MCF 10A (cell line): ENCODE results near the gene MROH2A. TPM values are rescaled to one million over a fixed set of nuclear protein-coding genes. Genes with fewer than 3 reads are reported as not detected.
"Not testable (repeated sequence)": the region's sequence is repeated elsewhere in the genome, so short reads cannot be mapped to it uniquely, and the experiment has no call there.

Source experiments
- BruUV-seq: library from RNA; stranded (reverse); fragments of 400-500 nt; replicated peaks from 2 replicates; lab custom pipeline; 2021; lab: Mats Ljungman, UMichigan
- CTCF ChIA-PET: fragments of 300-600 bp; sonication (Branson Sonifier 250); formaldehyde crosslinking; extraction: SDS; loops from one replicate; lab custom pipeline; 2021; ENCODE audit warnings: antibody characterized with exemption, inconsistent platforms; lab: Yijun Ruan, JAX
- POLR2A ChIA-PET: fragments of 300-600, 350-650 bp; sonication (Branson Sonifier 250); formaldehyde crosslinking; extraction: SDS; loops from one replicate; lab custom pipeline; 2020; ENCODE audit warnings: antibody characterized with exemption, inconsistent platforms; lab: Yijun Ruan, JAX
- DNase-seq: peaks from one replicate; pipeline ENCODE4 v3.0.0-alpha.2; 2018; ENCODE audit not compliant: unreplicated experiment
- H3K27ac Mint-ChIP-seq: one replicate; pipeline ENCODE4 v1.8.0; 2022; ENCODE audit warnings: mild to moderate bottlenecking, low read depth, mixed read lengths; ENCODE audit not compliant: unreplicated experiment
- H3K27me3 Mint-ChIP-seq: one replicate; pipeline ENCODE4 v1.8.0; 2022; ENCODE audit warnings: mixed read lengths; ENCODE audit not compliant: insufficient read depth, unreplicated experiment
- H3K36me3 Mint-ChIP-seq: one replicate; pipeline ENCODE4 v1.8.0; 2022; ENCODE audit warnings: mild to moderate bottlenecking, moderate library complexity, mixed read lengths; ENCODE audit not compliant: insufficient read depth, unreplicated experiment
- H3K4me1 Mint-ChIP-seq: one replicate; pipeline ENCODE4 v1.8.0; 2022; ENCODE audit warnings: mixed read lengths; ENCODE audit not compliant: insufficient read depth, unreplicated experiment
- H3K4me3 Mint-ChIP-seq: one replicate; pipeline ENCODE4 v1.8.0; 2022; ENCODE audit warnings: mild to moderate bottlenecking, moderate library complexity, mixed read lengths; ENCODE audit not compliant: unreplicated experiment
- H3K9me3 Mint-ChIP-seq: one replicate; pipeline ENCODE4 v1.8.0; 2022; ENCODE audit warnings: mixed read lengths; ENCODE audit not compliant: unreplicated experiment
- CTCF ChIP-seq: fragments of 200-600 bp; IDR thresholded peaks from one replicate; pipeline ENCODE4 v1.8.0; 2022; ENCODE audit warnings: antibody characterized with exemption, mild to moderate bottlenecking; ENCODE audit not compliant: unreplicated experiment
- intact Hi-C: fragments of 100-400 bp; cut with micrococcal nuclease; formaldehyde crosslinking; loops from 2 replicates; pipeline ENCODE4 v1.14.1; 2022
- total RNA-seq: library from RNA; stranded (reverse); gene quantifications from 2 replicates; pipeline ENCODE4 v1.2.3, GENCODE V29; 2022

MROH2A gene
- total RNA-seq, 1 experiment from 2014 or later, result not detected

- no peak for DNase-seq
- Mint-ChIP-seq H3K27ac (no peak overlapping the region), H3K4me1 (no peaks in the 10 kb centered on the region), H3K9me3 (peaks cover 16% of the 10 kb centered on the region), H3K4me3 (no peak overlapping the region), H3K27me3 (no peaks in the 10 kb centered on the region), H3K36me3 (no peaks in the 10 kb centered on the region)
- POLR2A ChIA-PET, result interaction anchor here (0.6 kb wide), 1 partner anchor 74 kb away, joined by 3 read pairs; no protein-coding TSS in a partner anchor
- intact Hi-C loops, result no loop called here
- no peak for TF ChIP-seq CTCF
- BruUV-seq, result no TSS peak
- CTCF ChIA-PET, result no interaction called here
Measured at GRCh38 chr2:233746475-233747282, 31.5 kb upstream of the MROH2A start.

DNA sequence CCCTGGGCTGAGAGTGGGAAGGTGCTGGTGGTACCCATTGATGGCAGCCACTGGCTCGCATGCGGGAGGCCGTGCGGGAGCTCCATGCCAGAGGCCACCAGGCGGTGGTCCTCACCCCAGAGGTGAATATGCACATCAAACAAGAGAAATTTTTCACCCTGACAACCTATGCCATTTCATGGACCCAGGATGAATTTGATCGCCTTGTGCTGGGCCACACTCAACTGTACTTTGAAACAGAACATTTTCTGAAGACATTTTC lies 30.9 kb upstream of the MROH2A start:
- intact Hi-C loops, result no loop called here
- H3K4me1 Mint-ChIP-seq, result no peaks in the 10 kb centered on the region
- H3K36me3 Mint-ChIP-seq, result no peaks in the 10 kb centered on the region
- CTCF ChIA-PET, result no interaction called here
- no TSS peak for BruUV-seq
- no peak overlapping the region for H3K27ac Mint-ChIP-seq
- no peak overlapping the region for H3K4me3 Mint-ChIP-seq
- POLR2A ChIA-PET, result interaction anchor here (0.6 kb wide), 1 partner anchor 74 kb away, joined by 3 read pairs; no protein-coding TSS in a partner anchor
- DNase-seq, result no peak
- H3K27me3 Mint-ChIP-seq, result no peaks in the 10 kb centered on the region
- TF ChIP-seq CTCF, result no peak
- H3K9me3 Mint-ChIP-seq, result peaks cover 18% of the 10 kb centered on the region

DNA sequence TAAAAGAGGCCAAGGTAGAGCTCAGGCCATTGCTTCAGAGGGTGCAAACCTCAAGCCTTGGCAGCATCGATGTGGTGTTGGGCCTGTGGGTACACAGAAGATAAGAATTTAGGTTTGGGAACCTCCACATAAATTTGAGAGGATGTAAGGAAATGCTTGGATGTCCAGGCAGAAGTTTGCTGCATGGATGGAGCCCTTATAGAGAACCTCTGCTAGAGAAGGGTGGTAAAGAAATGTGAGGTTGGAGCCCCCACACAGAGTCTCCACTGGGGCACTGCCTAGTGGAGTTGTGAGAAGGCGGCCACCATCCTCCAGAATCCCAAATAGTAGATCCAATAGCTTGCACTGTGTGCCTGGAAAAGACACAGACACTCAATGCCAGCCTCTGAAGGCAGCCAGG lies 27.4 kb upstream of the MROH2A start:
- H3K4me3 Mint-ChIP-seq, H3K4me1 Mint-ChIP-seq, H3K27ac Mint-ChIP-seq, H3K36me3 Mint-ChIP-seq, H3K27me3 Mint-ChIP-seq, intact Hi-C loops, DNase-seq, BruUV-seq: not testable (repeated sequence)
- ChIA-PET POLR2A (interaction anchor here (0.6 kb wide), 1 partner anchor 31 kb away, joined by 3 read pairs; no protein-coding TSS in a partner anchor), CTCF (interaction anchor here (0.6 to 0.7 kb wide), 2 partner anchors 191 to 238 kb away, joined by 3 read pairs; no protein-coding TSS in a partner anchor)
- peaks cover 18% of the 10 kb centered on the region for H3K9me3 Mint-ChIP-seq

DNA sequence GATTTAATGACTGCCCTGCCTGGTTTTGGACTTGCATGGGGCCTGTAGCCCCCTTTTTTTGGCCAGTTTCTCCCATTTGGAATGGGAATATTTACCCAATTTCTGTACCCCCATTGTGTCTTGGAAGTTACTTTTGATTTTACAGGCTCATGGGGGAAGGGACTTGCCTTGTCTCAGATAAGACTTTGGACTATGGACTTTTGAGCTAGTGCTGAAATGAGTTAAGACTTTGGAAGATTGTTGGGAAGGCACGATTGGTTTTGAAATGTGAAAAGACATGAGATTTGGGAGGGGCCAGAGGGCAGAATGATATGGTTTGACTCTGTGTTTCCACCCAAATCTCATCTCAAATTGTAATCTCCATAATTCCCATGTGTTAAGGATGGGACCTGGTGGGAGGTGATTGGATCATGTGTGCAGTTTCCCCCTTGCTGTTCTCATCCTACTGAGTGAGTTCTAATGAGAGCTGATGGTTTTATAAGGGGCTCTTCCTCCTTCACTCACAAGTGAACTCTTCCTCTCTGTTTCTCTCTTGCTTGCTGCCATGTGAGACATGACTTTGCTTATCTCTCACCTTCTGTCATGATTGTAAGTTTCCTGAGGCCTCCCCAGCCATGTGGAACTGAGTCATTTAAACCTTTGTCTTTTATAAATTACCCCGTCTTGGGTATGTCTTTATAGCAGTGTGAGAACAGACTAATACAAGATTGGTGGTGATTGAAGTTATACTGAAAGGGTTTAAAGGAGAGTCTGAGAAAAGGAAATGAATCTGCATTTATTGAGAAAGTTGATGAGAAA lies 26.7 kb upstream of the MROH2A start:
- H3K9me3 Mint-ChIP-seq, result peaks cover 18% of the 10 kb centered on the region
- intact Hi-C loops, DNase-seq, BruUV-seq, H3K4me1 Mint-ChIP-seq, H3K27me3 Mint-ChIP-seq, H3K27ac Mint-ChIP-seq, H3K4me3 Mint-ChIP-seq, H3K36me3 Mint-ChIP-seq: not testable (repeated sequence)
- ChIA-PET CTCF (interaction anchor here (0.6 to 0.7 kb wide), 3 partner anchors 14 to 238 kb away, joined by 3 to 5 read pairs (median 3); no protein-coding TSS in a partner anchor), POLR2A (interaction anchor here (0.6 kb wide), 1 partner anchor 31 kb away, joined by 3 read pairs; no protein-coding TSS in a partner anchor)
